Thyroid gland (tissue), 4 donors: Measurements from ENCODE around the gene TIMM17B.

ENCODE experiments used
- POLR2A ChIP-seq, 2 donors: fragments of 450-650 bp; IDR thresholded peaks; one replicate each; pipeline ENCODE4 v1.6.1; 2017; ENCODE audit warnings: antibody characterized with exemption in 2 of 2, mild to moderate bottlenecking in 2 of 2, moderate library complexity in 1 of 2
- TF ChIP-seq, protein P1 (sequence below), 6 experiments: fragments of 200-600 bp in 3 of 6; fragments of 450-650 bp in 3 of 6; sonication (generic) in 3 of 6; IDR thresholded peaks; one replicate each; pipeline ENCODE4 v1.5.1; 2016 to 2019; ENCODE audit warnings: antibody characterized with exemption in 6 of 6, mild to moderate bottlenecking in 2 of 6, inconsistent platforms in 1 of 6, moderate library complexity in 1 of 6

DNA sequence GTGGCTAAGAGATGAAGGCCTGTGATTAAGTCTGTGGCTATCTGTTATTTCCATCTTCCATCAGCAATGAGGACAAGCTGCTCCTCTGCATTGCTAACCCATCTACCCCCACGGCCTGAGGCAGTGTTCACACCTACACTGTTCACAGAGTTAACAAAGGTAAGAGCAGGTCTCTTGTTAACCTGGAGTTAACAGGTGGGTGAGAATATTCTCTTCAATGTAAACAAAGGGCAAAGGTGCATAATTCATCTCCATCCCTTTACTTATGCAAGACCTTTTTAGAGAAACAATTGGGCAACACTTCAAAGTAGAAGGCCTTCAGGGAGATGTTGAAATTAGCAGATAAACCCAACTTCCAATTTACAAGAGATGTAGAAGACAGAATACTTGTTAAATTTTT lies 11.0 kb upstream of the TIMM17B start:
- TF ChIP-seq POLR2A (IDR thresholded peaks at IDR 0.05) = no peak
- TF ChIP-seq, protein P1, sequence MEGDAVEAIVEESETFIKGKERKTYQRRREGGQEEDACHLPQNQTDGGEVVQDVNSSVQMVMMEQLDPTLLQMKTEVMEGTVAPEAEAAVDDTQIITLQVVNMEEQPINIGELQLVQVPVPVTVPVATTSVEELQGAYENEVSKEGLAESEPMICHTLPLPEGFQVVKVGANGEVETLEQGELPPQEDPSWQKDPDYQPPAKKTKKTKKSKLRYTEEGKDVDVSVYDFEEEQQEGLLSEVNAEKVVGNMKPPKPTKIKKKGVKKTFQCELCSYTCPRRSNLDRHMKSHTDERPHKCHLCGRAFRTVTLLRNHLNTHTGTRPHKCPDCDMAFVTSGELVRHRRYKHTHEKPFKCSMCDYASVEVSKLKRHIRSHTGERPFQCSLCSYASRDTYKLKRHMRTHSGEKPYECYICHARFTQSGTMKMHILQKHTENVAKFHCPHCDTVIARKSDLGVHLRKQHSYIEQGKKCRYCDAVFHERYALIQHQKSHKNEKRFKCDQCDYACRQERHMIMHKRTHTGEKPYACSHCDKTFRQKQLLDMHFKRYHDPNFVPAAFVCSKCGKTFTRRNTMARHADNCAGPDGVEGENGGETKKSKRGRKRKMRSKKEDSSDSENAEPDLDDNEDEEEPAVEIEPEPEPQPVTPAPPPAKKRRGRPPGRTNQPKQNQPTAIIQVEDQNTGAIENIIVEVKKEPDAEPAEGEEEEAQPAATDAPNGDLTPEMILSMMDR (IDR thresholded peaks at IDR 0.05) = no peak
